ENCODE results near the gene EVI5. TPM values are rescaled to one million over a fixed set of nuclear protein-coding genes. Genes with fewer than 3 reads are reported as not detected.

Gene EVI5
- total RNA-seq, 2 donors from 2014 or later, result 20.8 to 29.0 TPM

DNA sequence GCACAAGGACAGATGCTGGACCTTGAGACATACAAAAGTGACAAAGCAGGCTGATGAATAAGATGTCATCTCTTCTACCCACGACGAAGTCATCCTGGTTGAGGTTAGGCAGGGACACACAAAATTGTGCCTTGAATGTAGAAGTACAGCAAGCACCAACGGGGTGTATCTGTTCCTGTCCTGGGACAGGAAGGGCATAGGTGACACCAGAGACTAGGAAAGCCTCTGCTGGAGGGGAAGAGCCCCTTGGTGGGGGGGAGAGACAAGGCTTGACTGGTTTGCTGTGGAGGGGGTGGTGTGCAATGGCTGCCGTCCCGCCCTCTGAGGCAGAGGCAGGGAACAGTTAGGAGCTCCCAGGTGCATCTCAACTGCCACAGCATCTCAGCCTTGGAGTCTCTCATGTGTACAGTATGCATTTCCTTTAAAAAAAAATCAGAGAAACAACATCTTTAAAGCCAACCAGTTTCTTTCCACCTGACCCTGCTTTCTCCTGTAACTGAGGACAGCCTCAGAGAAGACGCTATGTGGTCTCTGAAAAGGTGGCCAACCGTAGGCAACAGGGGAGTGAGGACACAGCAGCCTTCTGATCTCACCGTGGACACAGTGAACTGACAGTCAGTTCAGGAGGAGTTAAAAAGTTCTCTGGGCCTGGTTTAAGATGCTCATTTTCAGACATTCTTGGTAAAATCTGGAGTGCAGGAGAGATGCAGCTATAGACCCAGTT, 280.5 kb downstream of the EVI5 start:
- no peaks in the 10 kb centered on the region for H3K9me3 Mint-ChIP-seq
- no peaks in the 10 kb centered on the region for H3K27me3 Mint-ChIP-seq (ENCODE audit: insufficient read depth)
- TF ChIP-seq, protein P1, sequence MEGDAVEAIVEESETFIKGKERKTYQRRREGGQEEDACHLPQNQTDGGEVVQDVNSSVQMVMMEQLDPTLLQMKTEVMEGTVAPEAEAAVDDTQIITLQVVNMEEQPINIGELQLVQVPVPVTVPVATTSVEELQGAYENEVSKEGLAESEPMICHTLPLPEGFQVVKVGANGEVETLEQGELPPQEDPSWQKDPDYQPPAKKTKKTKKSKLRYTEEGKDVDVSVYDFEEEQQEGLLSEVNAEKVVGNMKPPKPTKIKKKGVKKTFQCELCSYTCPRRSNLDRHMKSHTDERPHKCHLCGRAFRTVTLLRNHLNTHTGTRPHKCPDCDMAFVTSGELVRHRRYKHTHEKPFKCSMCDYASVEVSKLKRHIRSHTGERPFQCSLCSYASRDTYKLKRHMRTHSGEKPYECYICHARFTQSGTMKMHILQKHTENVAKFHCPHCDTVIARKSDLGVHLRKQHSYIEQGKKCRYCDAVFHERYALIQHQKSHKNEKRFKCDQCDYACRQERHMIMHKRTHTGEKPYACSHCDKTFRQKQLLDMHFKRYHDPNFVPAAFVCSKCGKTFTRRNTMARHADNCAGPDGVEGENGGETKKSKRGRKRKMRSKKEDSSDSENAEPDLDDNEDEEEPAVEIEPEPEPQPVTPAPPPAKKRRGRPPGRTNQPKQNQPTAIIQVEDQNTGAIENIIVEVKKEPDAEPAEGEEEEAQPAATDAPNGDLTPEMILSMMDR (conservative IDR thresholded peaks at IDR 0.05), result no peak
- Histone ChIP-seq H3K27me3 (ENCODE audit: control insufficient read depth, insufficient read depth, low read length, poor library complexity, severe bottlenecking) (no peaks in the 10 kb centered on the region), H3K4me1 (ENCODE audit: control insufficient read depth, insufficient read depth, low read length) (no peaks in the 10 kb centered on the region), H3K27ac (ENCODE audit: low read depth, low read length) (no peak overlapping the region), H3K4me3 (ENCODE audit: low read length) (no peak overlapping the region), H3K9me3 (ENCODE audit: control insufficient read depth, low read length) (no peaks in the 10 kb centered on the region), H3K9ac (ENCODE audit: extremely low read depth, low read length, poor library complexity, severe bottlenecking) (no peak overlapping the region), H3K36me3 (ENCODE audit: control insufficient read depth, insufficient read depth, low read length) (no peaks in the 10 kb centered on the region)
- 92 to 93% methylated on average over 6 to 8 of the region's 8 CpGs for WGBS, 2 experiments (ENCODE audit: insufficient coverage in 1 of 2, insufficient read length in 1 of 2)
- H3K27ac Mint-ChIP-seq, result no peak overlapping the region
- no peak for DNase-seq
- no peaks in the 10 kb centered on the region for H3K4me1 Mint-ChIP-seq
- H3K4me3 Mint-ChIP-seq, result no peak overlapping the region
- no peaks in the 10 kb centered on the region for H3K36me3 Mint-ChIP-seq (ENCODE audit: low read depth)

- Mint-ChIP-seq H3K4me1 (no peaks in the 10 kb centered on the region), H3K4me3 (no peak overlapping the region), H3K9me3 (no peaks in the 10 kb centered on the region), H3K27me3 (ENCODE audit: insufficient read depth) (no peaks in the 10 kb centered on the region), H3K27ac (no peak overlapping the region), H3K36me3 (ENCODE audit: low read depth) (no peaks in the 10 kb centered on the region)
- Histone ChIP-seq H3K27me3 (ENCODE audit: control insufficient read depth, insufficient read depth, low read length, poor library complexity, severe bottlenecking) (no peaks in the 10 kb centered on the region), H3K9ac (ENCODE audit: extremely low read depth, low read length, poor library complexity, severe bottlenecking) (no peak overlapping the region), H3K27ac (ENCODE audit: low read depth, low read length) (no peak overlapping the region), H3K9me3 (ENCODE audit: control insufficient read depth, low read length) (no peaks in the 10 kb centered on the region), H3K36me3 (ENCODE audit: control insufficient read depth, insufficient read depth, low read length) (no peaks in the 10 kb centered on the region), H3K4me1 (ENCODE audit: control insufficient read depth, insufficient read depth, low read length) (no peaks in the 10 kb centered on the region), H3K4me3 (ENCODE audit: low read length) (no peak overlapping the region)
- TF ChIP-seq, protein P1 (conservative IDR thresholded peaks at IDR 0.05), result no peak
- no peak for DNase-seq
- 89 to 92% methylated on average over 4 to 6 of the region's 6 CpGs for WGBS, 2 experiments (ENCODE audit: insufficient coverage in 1 of 2, insufficient read length in 1 of 2)
These were observed 281.0 kb downstream of the EVI5 start for GRCh38 chr1:92503926-92504285.

- Mint-ChIP-seq H3K27me3 (ENCODE audit: insufficient read depth) (peaks cover 3% of the 10 kb centered on the region), H3K4me3 (no peak overlapping the region), H3K27ac (no peak overlapping the region), H3K36me3 (ENCODE audit: low read depth) (no peaks in the 10 kb centered on the region), H3K4me1 (no peaks in the 10 kb centered on the region), H3K9me3 (no peaks in the 10 kb centered on the region)
- H3K4me1 ChIP-seq (ENCODE audit: control insufficient read depth, insufficient read depth, low read length), result no peaks in the 10 kb centered on the region
- TF ChIP-seq, protein P1 (conservative IDR thresholded peaks at IDR 0.05), result no peak
- H3K4me3 ChIP-seq (ENCODE audit: low read length), result no peak overlapping the region
- DNase-seq, result no peak
- 87% methylated on average over 6 of the region's 6 CpGs; no CpG with 5 or more reads in 1 of the 2 experiments for WGBS, 2 experiments (ENCODE audit: insufficient coverage in 1 of 2, insufficient read length in 1 of 2)
- H3K9me3 ChIP-seq (ENCODE audit: control insufficient read depth, low read length), result no peaks in the 10 kb centered on the region
- no peak overlapping the region for H3K27ac ChIP-seq (ENCODE audit: low read depth, low read length)
- no peaks in the 10 kb centered on the region for H3K27me3 ChIP-seq (ENCODE audit: control insufficient read depth, insufficient read depth, low read length, poor library complexity, severe bottlenecking)
- H3K9ac ChIP-seq (ENCODE audit: extremely low read depth, low read length, poor library complexity, severe bottlenecking), result no peak overlapping the region
- H3K36me3 ChIP-seq (ENCODE audit: control insufficient read depth, insufficient read depth, low read length), result no peaks in the 10 kb centered on the region
These were observed 281.6 kb downstream of the EVI5 start for GRCh38 chr1:92503043-92503925.

All from endodermal cell (in vitro differentiated cells).